T47D (cell line): ENCODE results near the gene LIMK1.
"Not testable (repeated sequence)": the region's sequence is repeated elsewhere in the genome, so short reads cannot be mapped to it uniquely, and the experiment has no call there.

Experiments
- DNase-seq, 2 experiments: peaks; one replicate each; pipeline versions ENCODE4 v3.0.0 to v3.0.0-alpha.2; 2011 to 2012; ENCODE audit warnings: low read depth in 1 of 2, low spot score in 1 of 2
- JUND ChIP-seq: IDR thresholded peaks from 2 replicates; pipeline ENCODE4 v1.6.1; 2012; ENCODE audit warnings: low read depth
- in situ Hi-C: cut with HindIII; loops from 2 replicates; pipeline ENCODE4 v1.10.0; 2016; ENCODE audit warnings: low sequenced_read_pairs, low pct_unique_long_range_greater_than_20kb

LIMK1 gene

DNA sequence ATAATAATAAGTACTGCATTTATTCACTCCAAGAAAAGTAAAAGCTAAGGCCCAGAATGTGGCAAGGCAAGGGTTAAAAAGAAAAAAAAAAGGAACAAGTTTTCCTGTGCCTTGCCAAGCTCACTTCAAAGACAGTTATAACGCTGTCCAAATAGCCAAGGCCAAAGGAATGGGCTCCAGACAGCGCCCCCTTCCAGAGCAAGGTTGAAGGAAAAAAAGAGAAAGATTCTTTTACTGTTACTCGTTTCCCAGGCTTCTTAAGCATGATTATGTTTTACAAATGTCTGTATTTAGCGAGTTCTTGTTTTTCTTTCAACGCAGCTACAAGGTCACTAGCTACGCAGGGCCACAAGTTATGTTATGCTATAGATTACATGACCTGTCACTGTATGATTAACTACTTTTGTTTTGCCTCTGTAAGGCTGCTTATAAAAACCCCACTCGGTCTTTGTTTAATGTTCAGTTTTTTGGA, 81.4 kb downstream of the LIMK1 start:
- no peak for TF ChIP-seq JUND
- in situ Hi-C loops = no loop called here
- DNase-seq = peak in 1 of 2 experiments; percentile 66

DNA sequence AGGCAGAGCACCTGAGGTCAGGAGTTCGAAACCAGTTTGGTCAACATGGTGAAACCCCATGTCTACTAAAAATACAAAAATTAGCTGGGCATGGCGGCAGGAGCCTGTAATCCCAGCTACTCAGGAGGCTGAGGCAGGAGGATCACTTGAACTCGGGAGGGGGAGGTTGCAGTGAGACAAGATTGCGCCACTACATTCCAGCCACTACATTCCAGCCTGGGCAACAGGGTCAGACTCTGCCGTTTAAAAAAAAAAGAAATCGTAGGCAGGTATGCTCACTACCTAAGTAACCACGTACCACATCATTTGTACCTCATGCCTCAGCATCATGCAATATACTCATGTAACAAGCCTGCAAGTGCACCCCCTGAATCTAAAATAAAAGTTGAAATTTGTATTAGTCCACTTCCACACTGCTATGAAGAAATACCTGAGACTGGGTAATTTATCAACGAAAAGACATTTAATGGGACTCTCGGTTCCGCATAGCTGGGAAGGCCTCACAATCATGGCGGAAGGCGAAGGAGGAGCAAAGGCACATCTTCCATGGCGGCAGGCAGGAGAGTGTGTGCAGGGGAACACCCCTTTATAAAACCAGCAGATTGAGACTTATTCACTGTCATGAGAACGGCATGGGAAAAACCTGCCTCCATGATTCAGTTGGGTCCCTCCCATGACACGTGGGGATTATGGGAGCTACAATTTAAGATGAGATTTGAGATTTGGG, 82.4 kb downstream of the LIMK1 start:
- DNase-seq = no peak
- in situ Hi-C loops = no loop called here
- no peak for TF ChIP-seq JUND

GRCh38 chr7:74167324-74167723, 83.7 kb downstream of the LIMK1 start:
- in situ Hi-C loops = not testable (repeated sequence)

More at GRCh38 chr7:74167324-74167723, 83.7 kb downstream of the LIMK1 start:
- not testable (repeated sequence) for DNase-seq
